Measurements from ENCODE around the gene SYNE1. TPM values are rescaled to one million over a fixed set of nuclear protein-coding genes. Genes with fewer than 3 reads are reported as not detected.

Gene SYNE1
- total RNA-seq, 1 donor from 2014 or later, result 6.0 TPM

- Mint-ChIP-seq H3K4me1 (no peaks in the 10 kb centered on the region), H3K36me3 (peaks cover 5% of the 10 kb centered on the region), H3K27me3 (ENCODE audit: insufficient read depth, low read depth) (no peaks in the 10 kb centered on the region), H3K9me3 (no peaks in the 10 kb centered on the region), H3K4me3 (no peak overlapping the region), H3K27ac (no peak overlapping the region)
- no peaks in the 10 kb centered on the region for H3K79me2 ChIP-seq (ENCODE audit: low read depth)
- H2AFZ ChIP-seq (replicated peaks), result peak overlapping the region; percentile 75
- H3K4me2 ChIP-seq, result no peak overlapping the region
- H3K4me3 ChIP-seq, result no peak overlapping the region
- no peaks in the 10 kb centered on the region for H4K20me1 ChIP-seq (ENCODE audit: low read depth)
- peak; percentile 33 for DNase-seq (ENCODE audit: low spot score)
- H3K9me3 ChIP-seq (ENCODE audit: low read depth), result no peaks in the 10 kb centered on the region
- H3K27me3 ChIP-seq, result no peaks in the 10 kb centered on the region
- H3K27ac ChIP-seq, result no peak overlapping the region
- TF ChIP-seq EZH2phosphoT487 (IDR thresholded peaks at IDR 0.05), result no peak
- TF ChIP-seq, protein P1, sequence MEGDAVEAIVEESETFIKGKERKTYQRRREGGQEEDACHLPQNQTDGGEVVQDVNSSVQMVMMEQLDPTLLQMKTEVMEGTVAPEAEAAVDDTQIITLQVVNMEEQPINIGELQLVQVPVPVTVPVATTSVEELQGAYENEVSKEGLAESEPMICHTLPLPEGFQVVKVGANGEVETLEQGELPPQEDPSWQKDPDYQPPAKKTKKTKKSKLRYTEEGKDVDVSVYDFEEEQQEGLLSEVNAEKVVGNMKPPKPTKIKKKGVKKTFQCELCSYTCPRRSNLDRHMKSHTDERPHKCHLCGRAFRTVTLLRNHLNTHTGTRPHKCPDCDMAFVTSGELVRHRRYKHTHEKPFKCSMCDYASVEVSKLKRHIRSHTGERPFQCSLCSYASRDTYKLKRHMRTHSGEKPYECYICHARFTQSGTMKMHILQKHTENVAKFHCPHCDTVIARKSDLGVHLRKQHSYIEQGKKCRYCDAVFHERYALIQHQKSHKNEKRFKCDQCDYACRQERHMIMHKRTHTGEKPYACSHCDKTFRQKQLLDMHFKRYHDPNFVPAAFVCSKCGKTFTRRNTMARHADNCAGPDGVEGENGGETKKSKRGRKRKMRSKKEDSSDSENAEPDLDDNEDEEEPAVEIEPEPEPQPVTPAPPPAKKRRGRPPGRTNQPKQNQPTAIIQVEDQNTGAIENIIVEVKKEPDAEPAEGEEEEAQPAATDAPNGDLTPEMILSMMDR (IDR thresholded peaks at IDR 0.05), result peak; percentile 80
- no peak overlapping the region for H3K9ac ChIP-seq
- H3K36me3 ChIP-seq, result no peaks in the 10 kb centered on the region
- no peaks in the 10 kb centered on the region for H3K4me1 ChIP-seq
- H3F3A ChIP-seq (ENCODE audit: low read depth), result no peaks in the 10 kb centered on the region
Measured at GRCh38 chr6:152338335-152339125, 298.6 kb downstream of the SYNE1 start.

DNA sequence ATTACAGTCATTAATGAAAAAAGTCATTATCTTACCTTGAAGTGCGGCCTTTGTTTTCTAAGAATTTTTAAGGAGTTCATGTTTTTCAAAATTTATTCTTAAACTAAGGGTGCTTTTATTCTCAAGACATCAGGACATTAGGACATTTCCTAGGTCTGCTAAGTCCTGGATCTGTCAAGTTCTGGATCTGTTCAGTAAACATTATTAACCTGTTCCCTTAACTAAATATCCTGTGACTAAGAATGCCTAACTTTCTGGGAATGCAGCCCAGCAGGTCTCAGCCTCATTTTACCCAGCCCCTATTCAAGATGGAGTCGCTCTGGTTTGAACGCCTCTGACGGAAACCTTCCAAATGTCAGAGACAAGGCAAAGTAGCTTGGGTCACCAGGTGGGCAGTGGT, 302.6 kb downstream of the SYNE1 start:
- no peak overlapping the region for H3K9ac ChIP-seq
- TF ChIP-seq EZH2 (IDR thresholded peaks at IDR 0.05) (no peak), EZH2phosphoT487 (IDR thresholded peaks at IDR 0.05) (no peak)
- TF ChIP-seq, protein P1 (IDR thresholded peaks at IDR 0.05), result no peak
- H3K4me1 Mint-ChIP-seq, result no peaks in the 10 kb centered on the region

GRCh38 chr6:152330961-152331360, 306.2 kb downstream of the SYNE1 start:
- H3K4me3 Mint-ChIP-seq, result no peak overlapping the region
- no peaks in the 10 kb centered on the region for H3K27me3 Mint-ChIP-seq (ENCODE audit: insufficient read depth, low read depth)
- no peak overlapping the region for H3K4me2 ChIP-seq
- no peak overlapping the region for H3K27ac ChIP-seq
- H3K9me3 ChIP-seq (ENCODE audit: low read depth), result no peaks in the 10 kb centered on the region
- H3K36me3 Mint-ChIP-seq, result peaks cover 19% of the 10 kb centered on the region
- H3K79me2 ChIP-seq (ENCODE audit: low read depth), result no peaks in the 10 kb centered on the region
- no peak overlapping the region for H3K9ac ChIP-seq
- no peak overlapping the region for H3K27ac Mint-ChIP-seq
- no peaks in the 10 kb centered on the region for H3F3A ChIP-seq (ENCODE audit: low read depth)
- no peaks in the 10 kb centered on the region for H4K20me1 ChIP-seq (ENCODE audit: low read depth)
- DNase-seq (ENCODE audit: low spot score), result no peak
- peak overlapping the region; percentile 1 for H2AFZ ChIP-seq (replicated peaks)
- no peaks in the 10 kb centered on the region for H3K4me1 Mint-ChIP-seq
- no peaks in the 10 kb centered on the region for H3K4me1 ChIP-seq
- H3K9me3 Mint-ChIP-seq, result no peaks in the 10 kb centered on the region
- H3K27me3 ChIP-seq, result no peaks in the 10 kb centered on the region
- H3K4me3 ChIP-seq, result no peak overlapping the region
- H3K36me3 ChIP-seq, result no peaks in the 10 kb centered on the region
- TF ChIP-seq EZH2 (IDR thresholded peaks at IDR 0.05), result no peak
- TF ChIP-seq, protein P1 (IDR thresholded peaks at IDR 0.05), result no peak
- no peak for TF ChIP-seq EZH2phosphoT487 (IDR thresholded peaks at IDR 0.05)

More for the DNA sequence above, 302.6 kb downstream of the SYNE1 start:
- no peak overlapping the region for H2AFZ ChIP-seq (replicated peaks)
- no peaks in the 10 kb centered on the region for H3K4me1 ChIP-seq
- no peaks in the 10 kb centered on the region for H3K27me3 Mint-ChIP-seq (ENCODE audit: insufficient read depth, low read depth)
- no peaks in the 10 kb centered on the region for H3K36me3 ChIP-seq
- peaks cover 24% of the 10 kb centered on the region for H3K36me3 Mint-ChIP-seq
- H3K79me2 ChIP-seq (ENCODE audit: low read depth), result no peaks in the 10 kb centered on the region
- no peaks in the 10 kb centered on the region for H3F3A ChIP-seq (ENCODE audit: low read depth)
- no peaks in the 10 kb centered on the region for H3K9me3 Mint-ChIP-seq
- H3K27me3 ChIP-seq, result no peaks in the 10 kb centered on the region
- H3K4me3 Mint-ChIP-seq, result no peak overlapping the region
- H4K20me1 ChIP-seq (ENCODE audit: low read depth), result no peaks in the 10 kb centered on the region
- no peak overlapping the region for H3K4me3 ChIP-seq
- DNase-seq (ENCODE audit: low spot score), result no peak
- H3K27ac ChIP-seq, result no peak overlapping the region
- no peaks in the 10 kb centered on the region for H3K9me3 ChIP-seq (ENCODE audit: low read depth)
- no peak overlapping the region for H3K4me2 ChIP-seq
- H3K27ac Mint-ChIP-seq, result no peak overlapping the region

Data from neural progenitor cell (in vitro differentiated cells).